Naive B cell (primary cell): Measurements from ENCODE around the gene TRIM2. TPM values are rescaled to one million over a fixed set of nuclear protein-coding genes. Genes with fewer than 3 reads are reported as not detected.

ENCODE experiments used
- ATAC-seq, 2 donors: fragments of 150-1000 bp; cut with Tn5 transposase; 2 replicates each; pipeline ENCODE4 v1.10.0; 2021; ENCODE audit warnings: low read depth in 2 of 2, mild to moderate bottlenecking in 2 of 2, moderate library complexity in 2 of 2
- DNase-seq: peaks from one replicate; pipeline ENCODE4 v3.0.0; 2022
- H3K27ac Mint-ChIP-seq, 6 donors: one replicate each; pipeline ENCODE4 v1.8.0; 2020 to 2022; ENCODE audit warnings: mild to moderate bottlenecking in 6 of 6, mixed read lengths in 6 of 6, moderate library complexity in 5 of 6, inconsistent platforms in 2 of 6
- H3K27me3 Mint-ChIP-seq, 3 donors: one replicate each; pipeline ENCODE4 v1.8.0; 2021 to 2022; ENCODE audit warnings: mixed read lengths in 3 of 3, mild to moderate bottlenecking in 1 of 3
- H3K36me3 Mint-ChIP-seq, 2 donors: one replicate each; pipeline ENCODE4 v1.8.0; 2020 to 2022; ENCODE audit warnings: mixed read lengths in 2 of 2, inconsistent platforms in 1 of 2, mild to moderate bottlenecking in 1 of 2
- H3K4me1 Mint-ChIP-seq, 3 donors: one replicate each; pipeline ENCODE4 v1.8.0; 2020 to 2022; ENCODE audit warnings: mixed read lengths in 3 of 3, inconsistent platforms in 1 of 3, mild to moderate bottlenecking in 1 of 3, moderate library complexity in 1 of 3
- H3K4me3 Mint-ChIP-seq, 8 donors: one replicate each; pipeline ENCODE4 v1.8.0; 2020 to 2022; ENCODE audit warnings: mild to moderate bottlenecking in 8 of 8, mixed read lengths in 8 of 8, moderate library complexity in 8 of 8, inconsistent platforms in 2 of 8
- H3K9me3 Mint-ChIP-seq, 7 donors: one replicate each; pipeline ENCODE4 v1.8.0; 2020 to 2022; ENCODE audit warnings: mixed read lengths in 7 of 7, mild to moderate bottlenecking in 5 of 7, inconsistent platforms in 2 of 7, moderate library complexity in 1 of 7
- polyA plus RNA-seq, 6 donors: library from polyadenylated mRNA; unstranded; fragments of 300-500 nt; fragmentation: Illumina TruSeq; gene quantifications; one replicate each; pipeline ENCODE4 v1.2.3, GENCODE V29; 2021; ENCODE audit warnings: low read depth in 6 of 6

The TRIM2 gene
- polyA plus RNA-seq, 6 donors from 2014 or later = 1.3 to 4.6 (median 2.6) TPM; not detected in 1

DNA sequence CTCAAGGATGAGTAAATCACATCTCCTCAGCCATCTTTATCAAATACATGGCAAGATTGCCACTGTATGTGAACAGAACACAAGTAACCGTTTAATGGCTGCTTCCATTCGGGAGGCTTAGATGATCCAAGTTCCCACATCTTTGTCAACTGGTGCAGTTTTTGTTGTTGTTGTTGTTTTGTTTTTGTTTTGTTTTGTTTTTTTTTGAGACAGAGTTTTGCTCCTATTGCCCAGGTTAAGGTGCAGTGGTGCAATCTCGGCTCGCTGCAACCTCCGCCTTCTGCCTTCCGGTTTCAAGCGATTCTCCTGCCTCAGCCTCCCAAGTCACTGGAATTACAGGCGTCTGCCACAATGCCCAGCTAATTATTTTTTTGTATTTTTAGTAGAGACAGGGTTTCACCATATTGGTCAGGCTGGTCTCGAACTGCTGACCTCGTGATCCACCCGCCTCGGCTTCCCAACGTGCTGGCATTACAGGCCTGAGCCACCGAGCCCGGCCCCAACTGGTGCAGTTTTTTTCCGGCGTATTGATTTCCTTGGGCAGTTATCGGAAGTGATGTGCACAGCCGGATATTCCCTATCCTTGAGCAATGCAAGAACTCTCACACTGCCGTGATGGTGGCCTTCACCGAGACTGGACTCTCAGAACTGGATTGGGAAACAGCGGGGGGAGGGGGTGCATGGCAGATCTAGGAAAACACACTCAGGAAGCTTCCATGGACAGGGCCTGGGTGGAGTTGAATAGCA, 29.2 kb upstream of the TRIM2 start:
- ATAC-seq (no peak), DNase-seq (no peak)
- Mint-ChIP-seq H3K27me3 (peaks cover 0 to 8% (median 4%) of the 10 kb centered on the region in 3 donors), H3K4me3 (peak overlapping the region in 1 of 8 donors; percentile 39), H3K4me1 (no peaks in the 10 kb centered on the region), H3K27ac (no peak overlapping the region), H3K9me3 (no peaks in the 10 kb centered on the region), H3K36me3 (no peaks in the 10 kb centered on the region)

DNA sequence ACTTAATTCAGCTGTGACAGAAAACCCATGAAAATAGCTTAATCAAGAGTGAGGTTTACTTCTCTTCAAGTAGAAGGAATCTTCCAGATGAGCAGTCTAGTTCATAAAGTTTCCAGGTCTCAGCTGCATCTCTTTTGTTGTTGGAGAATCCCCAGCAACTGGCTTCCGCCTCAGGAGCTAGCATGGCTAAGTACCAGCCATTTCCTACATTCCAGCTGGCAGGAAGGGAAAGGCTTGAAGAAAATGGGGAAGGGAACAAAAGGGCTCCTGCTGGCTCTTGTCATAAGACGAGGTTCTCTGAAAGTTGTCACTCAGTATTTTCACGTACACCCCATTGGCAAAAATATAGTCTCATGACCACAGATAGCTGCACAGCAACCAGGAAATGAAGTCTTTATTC, 27.3 kb upstream of the TRIM2 start:
- ATAC-seq = no peak
- DNase-seq = no peak
- Mint-ChIP-seq H3K27ac (no peak overlapping the region), H3K4me3 (no peak overlapping the region), H3K36me3 (no peaks in the 10 kb centered on the region), H3K4me1 (no peaks in the 10 kb centered on the region), H3K9me3 (no peaks in the 10 kb centered on the region), H3K27me3 (peaks cover 0 to 8% (median 4%) of the 10 kb centered on the region in 3 donors)

DNA sequence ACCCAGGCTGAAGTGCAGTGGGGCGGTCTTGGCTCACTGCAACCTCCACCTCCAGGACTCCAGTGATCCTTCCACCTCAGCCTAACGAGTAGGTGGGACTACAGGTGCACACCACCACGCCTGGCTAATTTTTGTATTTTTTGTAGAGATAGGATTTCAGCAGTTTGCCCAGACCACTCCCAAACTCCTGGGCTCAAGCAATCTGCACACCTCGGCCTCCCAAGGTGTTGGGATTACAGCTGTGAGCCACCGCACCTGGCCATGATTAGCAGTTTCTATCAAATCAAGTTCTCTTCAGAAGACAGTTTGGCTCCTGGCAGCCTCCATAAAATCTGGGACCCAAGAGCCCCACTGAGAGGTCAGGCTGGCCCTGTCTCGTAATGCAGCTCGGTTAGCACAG, 26.4 kb upstream of the TRIM2 start:
- Mint-ChIP-seq H3K4me3 (no peak overlapping the region), H3K27me3 (peaks cover 0 to 8% (median 4%) of the 10 kb centered on the region in 3 donors), H3K9me3 (no peaks in the 10 kb centered on the region), H3K36me3 (no peaks in the 10 kb centered on the region), H3K4me1 (no peaks in the 10 kb centered on the region), H3K27ac (no peak overlapping the region)
- DNase-seq (no peak), ATAC-seq (no peak)

DNA sequence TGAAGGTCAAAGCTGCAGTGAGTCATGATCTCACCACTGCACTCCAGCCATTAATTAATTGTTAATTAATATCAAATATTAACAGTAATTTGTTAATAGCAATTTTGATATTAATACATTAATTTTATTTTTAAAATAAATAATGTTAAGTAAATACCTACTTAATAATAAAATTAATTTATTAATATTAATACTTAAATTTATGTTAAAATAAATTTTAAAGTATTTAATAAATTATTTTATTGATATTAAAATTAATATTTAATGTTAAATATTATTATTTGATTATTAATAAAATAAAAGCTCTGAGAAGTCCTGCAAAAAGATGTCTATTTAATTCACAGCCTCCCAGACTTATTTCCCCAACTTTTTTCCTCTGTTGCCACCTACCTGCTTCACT, 25.1 kb upstream of the TRIM2 start:
- no peaks in the 10 kb centered on the region for H3K36me3 Mint-ChIP-seq
- DNase-seq = no peak
- ATAC-seq = no peak
- peaks cover 0 to 8% (median 4%) of the 10 kb centered on the region in 3 donors for H3K27me3 Mint-ChIP-seq
- H3K4me3 Mint-ChIP-seq = no peak overlapping the region
- no peak overlapping the region for H3K27ac Mint-ChIP-seq
- no peaks in the 10 kb centered on the region for H3K4me1 Mint-ChIP-seq
- H3K9me3 Mint-ChIP-seq = no peaks in the 10 kb centered on the region

DNA sequence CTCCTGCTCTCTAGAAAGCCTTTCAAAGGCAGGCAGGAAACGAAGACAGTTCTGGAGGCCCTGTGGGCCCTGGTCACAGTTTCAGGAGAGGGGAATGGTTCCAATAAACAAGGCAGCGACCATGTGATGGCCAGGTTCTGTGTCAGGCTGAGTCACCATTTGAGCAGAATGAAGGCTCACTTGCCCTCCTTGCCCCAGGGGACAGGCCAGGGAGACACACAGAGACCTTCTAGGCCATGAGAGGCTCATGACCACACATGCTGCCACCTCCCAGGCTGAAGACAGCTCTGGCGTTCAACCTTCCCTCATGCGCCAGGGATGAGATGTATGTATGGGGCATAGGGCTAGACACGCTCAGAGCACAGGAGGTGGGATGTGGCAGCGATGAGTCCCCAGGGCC, 22.9 kb upstream of the TRIM2 start:
- Mint-ChIP-seq H3K27ac (peak overlapping the region in 1 of 6 donors; percentile 39), H3K4me1 (no peaks in the 10 kb centered on the region)
- ATAC-seq = no peak

DNA sequence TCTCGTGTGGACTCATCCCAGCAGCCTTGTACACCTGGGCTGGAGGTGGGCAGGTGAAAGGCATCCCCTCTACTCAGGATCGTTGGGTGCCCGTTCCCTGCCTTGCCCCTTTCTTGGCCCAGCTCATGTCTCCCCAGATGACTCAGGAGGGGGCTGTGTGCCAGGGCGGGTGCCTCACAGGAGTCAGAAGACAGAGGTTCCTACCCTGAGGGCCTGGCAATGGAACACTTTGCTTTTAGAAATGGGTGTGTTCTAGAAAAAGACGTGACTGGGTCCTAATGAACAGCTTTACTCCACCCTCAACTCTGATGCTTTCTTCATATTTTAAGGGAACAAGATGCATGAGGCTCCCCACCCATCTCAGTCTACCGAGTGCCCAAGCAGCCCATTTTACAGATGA, 22.5 kb upstream of the TRIM2 start:
- Mint-ChIP-seq H3K9me3 (no peaks in the 10 kb centered on the region), H3K4me1 (no peaks in the 10 kb centered on the region), H3K27me3 (peaks cover 0 to 8% (median 4%) of the 10 kb centered on the region in 3 donors), H3K4me3 (no peak overlapping the region), H3K36me3 (no peaks in the 10 kb centered on the region), H3K27ac (no peak overlapping the region)
- DNase-seq (no peak), ATAC-seq (no peak)

More for the DNA sequence above, 22.9 kb upstream of the TRIM2 start:
- DNase-seq = no peak
- Mint-ChIP-seq H3K4me3 (no peak overlapping the region), H3K36me3 (no peaks in the 10 kb centered on the region), H3K27me3 (peaks cover 0 to 8% (median 4%) of the 10 kb centered on the region in 3 donors), H3K9me3 (no peaks in the 10 kb centered on the region)

DNA sequence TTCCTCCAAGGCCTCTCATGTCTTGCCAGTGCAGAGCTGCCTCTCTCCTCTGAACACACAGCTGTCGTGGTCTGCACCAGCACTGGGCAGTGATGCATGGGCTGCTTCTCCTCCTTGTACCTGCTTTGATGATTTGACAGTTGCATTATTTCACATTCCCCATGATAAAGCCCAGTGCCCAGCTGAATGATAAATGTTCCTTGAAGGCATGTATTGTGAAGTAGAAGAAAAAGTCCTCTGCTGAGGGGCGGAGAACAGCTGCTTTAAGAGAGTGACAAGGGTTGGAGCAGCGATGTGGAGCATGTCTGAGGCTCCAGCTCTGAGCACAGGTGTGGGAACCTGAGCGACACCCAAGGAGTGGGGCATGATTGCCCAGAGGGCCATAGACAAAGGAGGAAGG, 21.1 kb upstream of the TRIM2 start:
- peaks cover 0 to 4% (median under 1%) of the 10 kb centered on the region in 3 donors for H3K27me3 Mint-ChIP-seq
- H3K4me3 Mint-ChIP-seq = peak overlapping the region in 1 of 8 donors; percentile 11
- H3K4me1 Mint-ChIP-seq = no peaks in the 10 kb centered on the region
- H3K9me3 Mint-ChIP-seq = no peaks in the 10 kb centered on the region
- DNase-seq (no peak), ATAC-seq (no peak)
- no peaks in the 10 kb centered on the region for H3K36me3 Mint-ChIP-seq
- no peak overlapping the region for H3K27ac Mint-ChIP-seq

DNA sequence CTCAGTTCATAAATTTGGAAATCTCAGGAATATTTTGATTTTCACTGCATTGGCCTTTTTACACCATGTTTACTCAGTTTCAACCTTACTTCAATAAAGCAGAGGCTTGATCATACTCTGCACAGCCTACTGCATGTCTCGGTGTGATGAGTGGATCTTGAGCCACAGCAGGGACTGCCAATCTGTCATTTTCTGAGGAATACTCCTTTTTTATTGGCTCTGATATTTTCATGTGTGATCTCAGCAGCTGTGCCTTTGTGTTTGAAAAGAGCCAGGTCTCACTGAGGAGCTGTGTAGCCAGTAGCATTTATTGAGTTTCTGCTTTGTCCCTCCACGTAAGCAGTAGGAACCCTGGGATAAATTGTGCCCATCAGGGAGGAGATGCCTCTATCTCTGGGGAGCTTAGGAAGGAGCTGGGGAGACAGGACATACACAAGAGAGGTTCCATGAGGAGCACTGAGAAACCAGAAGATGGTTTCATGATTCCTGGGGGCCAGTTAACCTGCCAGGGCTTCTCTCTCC, 18.9 kb upstream of the TRIM2 start:
- no peak overlapping the region for H3K27ac Mint-ChIP-seq
- H3K4me3 Mint-ChIP-seq = no peak overlapping the region
- H3K4me1 Mint-ChIP-seq = no peaks in the 10 kb centered on the region
- ATAC-seq = no peak
- H3K36me3 Mint-ChIP-seq = no peaks in the 10 kb centered on the region
- no peaks in the 10 kb centered on the region for H3K27me3 Mint-ChIP-seq
- no peak for DNase-seq
- H3K9me3 Mint-ChIP-seq = no peaks in the 10 kb centered on the region

DNA sequence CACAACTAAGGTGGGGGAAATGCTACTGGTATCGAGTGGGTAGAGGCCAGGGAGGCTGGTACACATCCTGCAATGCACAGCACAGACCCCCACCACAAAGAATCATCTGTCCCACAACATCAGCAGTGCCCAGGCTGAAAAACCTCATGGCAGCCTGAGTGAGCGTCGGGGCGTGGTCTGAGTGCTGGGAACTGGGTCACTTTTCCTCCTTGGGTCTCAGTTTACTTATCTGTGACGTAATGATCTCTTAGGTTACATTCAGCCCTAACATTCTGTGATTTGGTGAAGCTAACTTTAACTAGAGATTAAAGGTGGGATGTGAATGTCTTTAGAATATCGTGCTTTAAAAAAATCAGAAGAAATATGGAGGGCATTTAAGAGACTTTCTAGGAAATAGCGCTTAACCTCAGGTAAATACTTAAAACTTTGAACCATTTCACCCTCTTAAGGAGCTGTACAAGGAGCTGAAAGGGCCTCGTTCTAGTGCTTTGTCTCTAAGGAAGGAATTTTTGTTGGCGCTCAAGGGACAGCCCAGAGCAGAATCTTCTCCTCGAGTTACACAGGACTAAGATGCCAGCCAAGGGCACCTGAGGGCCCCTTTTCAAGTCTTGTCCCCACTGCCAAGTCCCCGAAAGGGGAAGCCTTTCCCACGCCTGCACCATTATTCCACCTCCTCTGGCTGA, 18.1 kb upstream of the TRIM2 start:
- Mint-ChIP-seq H3K4me1 (no peaks in the 10 kb centered on the region), H3K9me3 (no peaks in the 10 kb centered on the region), H3K27me3 (no peaks in the 10 kb centered on the region), H3K36me3 (no peaks in the 10 kb centered on the region), H3K4me3 (no peak overlapping the region), H3K27ac (no peak overlapping the region)
- DNase-seq (no peak), ATAC-seq (no peak)

DNA sequence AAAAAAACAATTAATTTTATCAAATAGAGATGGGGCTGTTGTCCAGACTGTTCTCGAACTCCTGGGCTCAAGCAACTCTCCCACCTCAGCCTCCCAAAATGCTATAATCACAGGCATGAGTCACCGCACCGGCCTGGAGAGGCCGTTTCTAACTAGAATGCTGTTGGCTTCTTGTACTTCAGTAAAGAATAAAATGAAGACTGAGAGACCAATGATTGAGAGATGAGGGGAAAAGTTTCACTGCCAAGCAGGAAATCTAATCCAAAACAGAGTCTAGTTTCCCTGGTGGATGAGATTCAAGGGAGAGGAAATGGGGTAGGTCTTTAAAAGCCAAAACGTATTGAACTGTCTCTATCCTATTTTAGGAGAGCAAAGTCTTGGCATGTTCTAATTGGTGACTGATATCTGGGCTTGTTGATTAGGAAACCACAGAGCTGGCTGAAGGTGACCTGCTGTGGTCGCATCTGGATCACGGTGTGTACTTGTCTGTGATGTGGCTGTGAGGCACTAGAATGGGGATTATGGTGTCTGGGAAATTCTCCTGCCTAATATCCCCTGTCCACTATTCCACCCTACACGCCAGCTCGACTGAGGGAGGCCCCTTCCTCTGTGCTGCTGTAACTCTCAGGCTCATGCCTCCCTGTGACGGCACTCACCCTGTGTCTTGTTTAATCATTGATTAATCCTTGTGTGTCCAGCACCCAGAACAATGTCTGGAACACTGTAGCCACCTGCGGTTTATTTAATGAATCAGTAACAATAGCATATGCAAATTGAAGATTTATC, 15.0 kb upstream of the TRIM2 start:
- Mint-ChIP-seq H3K4me1 (no peaks in the 10 kb centered on the region), H3K36me3 (no peaks in the 10 kb centered on the region), H3K4me3 (no peak overlapping the region), H3K27me3 (peaks cover 0 to 12% (median 0%) of the 10 kb centered on the region in 3 donors), H3K9me3 (no peaks in the 10 kb centered on the region), H3K27ac (no peak overlapping the region)
- DNase-seq (no peak), ATAC-seq (no peak)

DNA sequence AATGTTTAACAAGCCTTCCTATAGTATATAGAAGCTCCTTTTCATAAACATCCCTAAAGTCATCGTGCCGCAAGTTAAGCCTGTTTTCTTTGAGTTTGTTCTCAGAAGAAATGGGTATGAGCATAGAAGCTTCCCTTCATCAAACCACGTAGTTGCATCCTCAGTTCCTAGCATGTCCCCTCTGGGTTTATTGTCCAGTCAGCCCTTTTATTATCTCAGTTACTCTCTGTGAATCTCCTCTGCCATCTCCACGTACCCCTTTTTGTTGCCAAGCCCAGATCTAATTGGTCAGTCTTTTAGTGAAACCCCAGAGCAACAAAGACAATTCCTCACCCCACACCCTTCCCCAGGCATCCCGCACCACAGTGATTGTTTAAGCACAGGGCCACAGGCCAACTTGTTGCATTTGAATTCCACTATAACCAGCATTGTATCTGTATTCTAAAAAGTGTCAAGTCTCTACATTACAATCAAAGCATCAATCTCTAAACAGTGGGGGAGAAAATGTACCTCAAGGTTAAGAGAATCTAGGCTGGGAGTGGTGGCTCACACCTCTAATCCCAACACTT, 12.4 kb upstream of the TRIM2 start:
- H3K9me3 Mint-ChIP-seq = no peaks in the 10 kb centered on the region
- ATAC-seq = no peak
- H3K4me1 Mint-ChIP-seq = no peaks in the 10 kb centered on the region
- no peak for DNase-seq
- peak overlapping the region in 1 of 6 donors; percentile 0 for H3K27ac Mint-ChIP-seq
- peak overlapping the region in 1 of 8 donors; percentile 35 for H3K4me3 Mint-ChIP-seq
- H3K27me3 Mint-ChIP-seq = peaks cover 0 to 16% (median 7%) of the 10 kb centered on the region in 3 donors
- H3K36me3 Mint-ChIP-seq = no peaks in the 10 kb centered on the region

DNA sequence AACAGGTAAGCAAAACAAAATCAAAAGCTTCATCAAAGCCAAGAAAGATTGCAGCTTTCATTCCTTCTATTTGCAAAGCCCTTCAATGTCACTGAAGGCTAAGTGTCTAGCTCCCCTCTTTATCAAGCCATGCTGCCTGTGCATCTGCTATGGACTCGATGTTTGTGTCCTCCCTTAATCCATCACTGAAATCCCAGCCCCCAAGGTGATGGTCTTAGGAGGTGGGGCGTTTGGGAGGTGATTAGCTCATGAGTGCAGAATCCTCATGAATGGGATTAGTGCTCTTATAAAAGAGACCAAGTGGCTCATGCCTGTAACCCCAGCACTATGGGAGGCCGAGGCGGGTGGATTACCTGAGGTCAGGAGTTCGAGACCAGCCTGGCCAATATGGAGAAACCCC, 6.9 kb upstream of the TRIM2 start:
- Mint-ChIP-seq H3K36me3 (no peaks in the 10 kb centered on the region), H3K9me3 (no peaks in the 10 kb centered on the region), H3K4me3 (no peak overlapping the region), H3K4me1 (no peaks in the 10 kb centered on the region), H3K27ac (no peak overlapping the region), H3K27me3 (peaks cover 0 to 10% (median 7%) of the 10 kb centered on the region in 3 donors)
- DNase-seq = no peak
- no peak for ATAC-seq

DNA sequence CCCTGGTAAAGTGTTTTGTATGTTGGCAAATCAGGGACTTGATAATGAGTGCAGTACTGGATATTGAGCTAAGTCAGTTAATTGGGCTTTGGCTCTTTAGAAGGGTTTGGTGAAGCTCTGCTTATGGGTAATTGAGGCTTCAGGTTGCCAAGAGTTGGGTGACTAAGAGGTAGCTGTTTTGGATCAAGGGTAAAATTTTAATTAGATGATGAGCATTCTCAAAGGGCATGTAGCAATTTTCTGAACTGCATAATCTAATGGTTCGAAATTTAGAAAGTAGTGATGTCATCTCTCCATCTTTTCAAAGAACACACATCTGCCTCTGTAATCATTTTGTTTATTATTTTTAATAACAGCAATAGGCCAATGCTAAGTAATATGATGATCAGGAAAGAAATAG, 5.5 kb upstream of the TRIM2 start:
- no peaks in the 10 kb centered on the region for H3K36me3 Mint-ChIP-seq
- no peak overlapping the region for H3K4me3 Mint-ChIP-seq
- H3K27me3 Mint-ChIP-seq = peaks cover 4 to 7% (median 6%) of the 10 kb centered on the region in 3 donors
- ATAC-seq (no peak), DNase-seq (no peak)
- H3K9me3 Mint-ChIP-seq = no peaks in the 10 kb centered on the region
- no peak overlapping the region for H3K27ac Mint-ChIP-seq
- no peaks in the 10 kb centered on the region for H3K4me1 Mint-ChIP-seq
